H9 (cell line): ENCODE measurements around the gene RANBP17. TPM values are rescaled to one million over a fixed set of nuclear protein-coding genes. Genes with fewer than 3 reads are reported as not detected.

Experiments used
- DNase-seq: peaks from one replicate; pipeline ENCODE4 v3.0.0-alpha.2; 2017
- H2AFZ ChIP-seq: one replicate; pipeline ENCODE4 v1.6.1; 2013; ENCODE audit warnings: mild to moderate bottlenecking, low read length, control low read depth, moderate library complexity
- H2AK5ac ChIP-seq: 2 replicates; pipeline ENCODE4 v1.6.1; 2013; ENCODE audit warnings: low read length, control low read depth, mixed read lengths; ENCODE audit not compliant: insufficient read length
- H2BK120ac ChIP-seq: one replicate; pipeline ENCODE4 v1.6.1; 2013; ENCODE audit warnings: low read depth, mild to moderate bottlenecking, low read length, control low read depth, inconsistent platforms; ENCODE audit not compliant: poor library complexity, severe bottlenecking
- H2BK12ac ChIP-seq: 2 replicates; pipeline ENCODE4 v1.6.1; 2013; ENCODE audit warnings: low read length, control low read depth, mixed read lengths, low read depth; ENCODE audit not compliant: insufficient read length
- H2BK15ac ChIP-seq: 2 replicates; pipeline ENCODE4 v1.6.1; 2013; ENCODE audit warnings: low read depth, low read length, control low read depth
- H2BK20ac ChIP-seq: one replicate; pipeline ENCODE4 v1.6.1; 2013; ENCODE audit warnings: low read depth, mild to moderate bottlenecking, low read length, control low read depth, inconsistent platforms; ENCODE audit not compliant: poor library complexity, severe bottlenecking
- H2BK5ac ChIP-seq: 2 replicates; pipeline ENCODE4 v1.6.1; 2013; ENCODE audit warnings: low read length, control low read depth, mixed read lengths; ENCODE audit not compliant: insufficient read length
- H3K14ac ChIP-seq: 2 replicates; pipeline ENCODE4 v1.6.1; 2013; ENCODE audit warnings: low read length, control low read depth; ENCODE audit not compliant: insufficient read depth
- H3K18ac ChIP-seq: 2 replicates; pipeline ENCODE4 v1.6.1; 2013; ENCODE audit warnings: low read depth, mild to moderate bottlenecking, mixed read lengths, low read length, control low read depth; ENCODE audit not compliant: insufficient read length
- H3K23ac ChIP-seq: 2 replicates; pipeline ENCODE4 v1.6.1; 2013; ENCODE audit warnings: low read length, control low read depth, mixed read lengths, low read depth; ENCODE audit not compliant: insufficient read length
- H3K23me2 ChIP-seq: 2 replicates; pipeline ENCODE4 v1.6.1; 2013; ENCODE audit warnings: low read depth, mild to moderate bottlenecking, mixed read lengths, low read length, control low read depth; ENCODE audit not compliant: insufficient read length, poor library complexity, severe bottlenecking
- H3K27ac ChIP-seq: 2 replicates; pipeline ENCODE4 v1.5.1; 2013; ENCODE audit warnings: low read length, control low read depth, mixed read lengths, low read depth; ENCODE audit not compliant: insufficient read length
- H3K27me3 ChIP-seq: 2 replicates; pipeline ENCODE4 v1.6.1; 2013; ENCODE audit warnings: low read length, control low read depth, inconsistent platforms; ENCODE audit not compliant: insufficient read depth
- H3K4ac ChIP-seq: 2 replicates; pipeline ENCODE4 v1.6.1; 2013; ENCODE audit warnings: low read depth, mild to moderate bottlenecking, control low read depth, inconsistent platforms, low read length, moderate library complexity
- H3K4me1 ChIP-seq: 2 replicates; pipeline ENCODE4 v1.6.1; 2013; ENCODE audit warnings: low read length, control low read depth, inconsistent platforms; ENCODE audit not compliant: insufficient read depth
- H3K4me2 ChIP-seq: 2 replicates; pipeline ENCODE4 v1.6.1; 2013; ENCODE audit warnings: low read length, control low read depth, mixed read lengths; ENCODE audit not compliant: insufficient read length, insufficient read depth
- H3K56ac ChIP-seq: 2 replicates; pipeline ENCODE4 v1.6.1; 2013; ENCODE audit warnings: low read depth, mild to moderate bottlenecking, mixed read lengths, low read length, control low read depth; ENCODE audit not compliant: insufficient read length
- H3K79me1 ChIP-seq: 2 replicates; pipeline ENCODE4 v1.6.1; 2013; ENCODE audit warnings: low read depth, mild to moderate bottlenecking, moderate library complexity, low read length, control low read depth, inconsistent platforms; ENCODE audit not compliant: insufficient read depth, poor library complexity, severe bottlenecking
- H3K79me2 ChIP-seq: 2 replicates; pipeline ENCODE4 v1.6.1; 2013; ENCODE audit warnings: low read length, control low read depth, inconsistent platforms; ENCODE audit not compliant: insufficient read depth
- H3K9ac ChIP-seq: 2 replicates; pipeline ENCODE4 v1.6.1; 2013; ENCODE audit warnings: low read length, control low read depth, mixed read lengths; ENCODE audit not compliant: insufficient read length; ENCODE audit errors: extremely low read depth
- H3K9me3 ChIP-seq: one replicate; pipeline ENCODE4 v1.6.1; 2013; ENCODE audit warnings: low read depth, low read length, inconsistent platforms; ENCODE audit not compliant: control insufficient read depth
- H3T11ph ChIP-seq: one replicate; pipeline ENCODE4 v1.6.1; 2013; ENCODE audit warnings: mild to moderate bottlenecking, low read length, control low read depth, inconsistent platforms
- H4K20me1 ChIP-seq: one replicate; pipeline ENCODE4 v1.6.1; 2013; ENCODE audit not compliant: control insufficient read depth, insufficient read length, insufficient read depth
- H4K5ac ChIP-seq: 2 replicates; pipeline ENCODE4 v1.6.1; 2013; ENCODE audit warnings: low read depth, mild to moderate bottlenecking, mixed read lengths, low read length, control low read depth; ENCODE audit not compliant: insufficient read length
- H4K8ac ChIP-seq: replicated peaks from 2 replicates; pipeline ENCODE4 v1.6.1; 2013; ENCODE audit warnings: low read length, control low read depth, mixed read lengths, low read depth; ENCODE audit not compliant: insufficient read length
- H4K91ac ChIP-seq: 2 replicates; pipeline ENCODE4 v1.6.1; 2013; ENCODE audit warnings: low read depth, mild to moderate bottlenecking, moderate library complexity, mixed read lengths, low read length, control low read depth; ENCODE audit not compliant: insufficient read length
- H3K27ac Mint-ChIP-seq, 3 experiments: 2 replicates in 2 of 3; 3 replicates in 1 of 3; pipeline ENCODE4 v1.8.0; 2020 to 2021; ENCODE audit warnings: mixed read lengths in 3 of 3, mild to moderate bottlenecking in 1 of 3, moderate library complexity in 1 of 3
- H3K27me3 Mint-ChIP-seq: 2 replicates; pipeline ENCODE4 v1.8.0; 2021; ENCODE audit warnings: low read depth, mild to moderate bottlenecking, moderate library complexity, mixed read lengths
- H3K36me3 Mint-ChIP-seq, 3 experiments: 2 replicates in 2 of 3; 3 replicates in 1 of 3; pipeline ENCODE4 v1.8.0; 2020 to 2021; ENCODE audit warnings: low read depth in 3 of 3, mixed read lengths in 3 of 3; ENCODE audit not compliant: insufficient read depth in 1 of 3
- H3K4me1 Mint-ChIP-seq, 2 experiments: 2 replicates each; pipeline ENCODE4 v1.8.0; 2020; ENCODE audit warnings: mixed read lengths in 2 of 2
- H3K4me3 Mint-ChIP-seq, 2 experiments: 2 replicates in 1 of 2; 3 replicates in 1 of 2; pipeline ENCODE4 v1.8.0; 2020 to 2021; ENCODE audit warnings: mild to moderate bottlenecking in 2 of 2, mixed read lengths in 2 of 2, moderate library complexity in 1 of 2
- H3K9me3 Mint-ChIP-seq, 2 experiments: 2 replicates in 1 of 2; 3 replicates in 1 of 2; pipeline ENCODE4 v1.8.0; 2020; ENCODE audit warnings: mild to moderate bottlenecking in 2 of 2, mixed read lengths in 2 of 2, moderate library complexity in 1 of 2
- CTCF ChIP-seq: fragments of 200-600 bp; sonication (generic); conservative IDR thresholded peaks from 3 replicates; pipeline ENCODE4 v1.8.0; 2021; ENCODE audit warnings: antibody characterized with exemption, mild to moderate bottlenecking
- WGBS: extraction: QIAGEN DNeasy Blood & Tissue Kit; methylation state at CpG from one replicate; pipeline ENCODE4 v1.1.7; 2013; ENCODE audit warnings: missing lambda C conversion rate, low lambda C conversion rate, mixed read lengths; ENCODE audit not compliant: insufficient read length; ENCODE audit errors: extremely low coverage; 5-methylcytosine and 5-hydroxymethylcytosine counted together
- total RNA-seq: library from RNA; stranded (reverse); gene quantifications from 2 replicates; pipeline ENCODE4 v1.2.1, GENCODE V29; 2021

The RANBP17 gene
- total RNA-seq, 1 experiment from 2014 or later = 16.5 TPM

GRCh38 chr5:171205375-171205774 is 343.6 kb downstream of the RANBP17 start:
- Mint-ChIP-seq H3K27me3 (no peaks in the 10 kb centered on the region), H3K4me1 (peaks cover 2 to 12% of the 10 kb centered on the region in 2 experiments; a peak in 2 of 4 replicates), H3K36me3 (no peaks in the 10 kb centered on the region), H3K4me3 (no peak overlapping the region), H3K9me3 (no peaks in the 10 kb centered on the region), H3K27ac (no peak overlapping the region)
- Histone ChIP-seq H4K20me1 (no peaks in the 10 kb centered on the region), H3K27me3 (no peaks in the 10 kb centered on the region), H3K18ac (no peak overlapping the region), H2BK5ac (no peak overlapping the region), H2AFZ (no peak overlapping the region), H3K9ac (no peak overlapping the region), H2BK15ac (no peak overlapping the region), H3K27ac (no peak overlapping the region), H3K14ac (no peak overlapping the region), H3K79me1 (no peaks in the 10 kb centered on the region), H3K9me3 (no peaks in the 10 kb centered on the region), H3K4me2 (no peak overlapping the region), H4K5ac (no peak overlapping the region), H3K4ac (no peak overlapping the region), H4K91ac (no peak overlapping the region), H3K23ac (no peak overlapping the region), H2AK5ac (no peak overlapping the region), H3K56ac (no peak overlapping the region), H2BK12ac (no peak overlapping the region), H3T11ph (no peak overlapping the region), H3K4me1 (no peaks in the 10 kb centered on the region), H2BK120ac (no peak overlapping the region), H3K23me2 (no peaks in the 10 kb centered on the region), H4K8ac (no peak overlapping the region), H3K79me2 (no peaks in the 10 kb centered on the region), H2BK20ac (no peak overlapping the region)
- no CpG with 5 or more reads among the region's 8 CpGs for WGBS
- no peak for DNase-seq
- TF ChIP-seq CTCF = no peak
